HepG2 (cell line): ENCODE data around the gene CACHD1. TPM values are rescaled to one million over a fixed set of nuclear protein-coding genes. Genes with fewer than 3 reads are reported as not detected.

ENCODE experiments used
- ATAC-seq: fragments of 200-7000 bp; cut with Tn5 transposase; 3 replicates; pipeline ENCODE4 v1.9.1; 2020; ENCODE audit warnings: mild to moderate bottlenecking, moderate library complexity
- BruUV-seq: library from RNA; stranded (reverse); fragments of 400-500 nt; replicated peaks from 2 replicates; lab custom pipeline; 2021; lab: Mats Ljungman, UMichigan
- CTCF ChIA-PET: fragments of 300-600 bp; formaldehyde crosslinking; extraction: SDS; loops from one replicate; lab custom pipeline; 2021; ENCODE audit warnings: low total read pairs, inconsistent platforms, low intra/inter-chr PET ratio; lab: Yijun Ruan, JAX
- POLR2A ChIA-PET: fragments of 350-600 bp; sonication (Branson Sonifier 250); formaldehyde crosslinking; loops from one replicate; lab custom pipeline; 2020; ENCODE audit warnings: antibody characterized with exemption, inconsistent platforms; lab: Yijun Ruan, JAX
- DNase-seq: peaks from one replicate; pipeline ENCODE4 v3.0.0-alpha.2; 2015; ENCODE audit warnings: low spot score
- FAIRE-seq: peaks from 3 replicates; lab custom pipeline; 2011; peaks lifted over from hg19 to GRCh38; lab: Jason Lieb, UNC
- H2AFZ ChIP-seq: one replicate; pipeline ENCODE4 v1.6.1; 2011; ENCODE audit warnings: low read length, inconsistent platforms
- H3K27ac ChIP-seq: fragments of 300-600 bp; 3 replicates; pipeline ENCODE4 v1.8.0; 2011; ENCODE audit warnings: mixed run types, mild to moderate bottlenecking, mixed read lengths, low read length, inconsistent platforms; ENCODE audit not compliant: insufficient read depth; ENCODE audit errors: extremely low read length
- H3K27me3 ChIP-seq, 2 experiments: fragments of 200-600 bp in 1 of 2; 2 replicates in 1 of 2; 3 replicates in 1 of 2; pipeline versions ENCODE4 v1.6.0 to v1.8.0; 2011; ENCODE audit warnings: low read length in 2 of 2, mild to moderate bottlenecking in 2 of 2, moderate library complexity in 2 of 2, inconsistent platforms in 1 of 2; ENCODE audit not compliant: insufficient read depth in 2 of 2, control insufficient read depth in 1 of 2
- H3K36me3 ChIP-seq, 2 experiments: fragments of 200-600 bp in 1 of 2; replicated peaks in 1 of 2; 2 replicates in 1 of 2; 3 replicates in 1 of 2; pipeline versions ENCODE4 v1.5.1 to v1.8.0; 2011; ENCODE audit warnings: low read length in 2 of 2, inconsistent platforms in 1 of 2; ENCODE audit not compliant: insufficient read depth in 2 of 2, control insufficient read depth in 1 of 2
- H3K4me1 ChIP-seq: 2 replicates; pipeline ENCODE4 v1.5.1; 2012; ENCODE audit warnings: low read length, inconsistent platforms; ENCODE audit not compliant: insufficient read depth
- H3K4me2 ChIP-seq: 2 replicates; pipeline ENCODE4 v1.6.0; 2011; ENCODE audit warnings: low read depth, low read length, inconsistent platforms
- H3K4me3 ChIP-seq, 3 experiments: fragments of 200-600 bp in 1 of 3; sonication (generic), shearing (Covaris generic) in 1 of 3; replicated peaks in 1 of 3; 2 replicates each; pipeline ENCODE4 v1.5.1; 2011 to 2016; ENCODE audit warnings: low read length in 3 of 3, inconsistent platforms in 2 of 3, low read depth in 2 of 3, mild to moderate bottlenecking in 2 of 3, control low read depth in 1 of 3, mixed read lengths in 1 of 3; ENCODE audit not compliant: insufficient read depth in 1 of 3
- H3K79me2 ChIP-seq: one replicate; pipeline ENCODE4 v1.6.1; 2011; ENCODE audit warnings: low read length, inconsistent platforms; ENCODE audit not compliant: insufficient read depth
- H3K9ac ChIP-seq: 2 replicates; pipeline ENCODE4 v1.6.0; 2011; ENCODE audit warnings: mild to moderate bottlenecking, low read depth, low read length, inconsistent platforms; ENCODE audit not compliant: insufficient read depth
- H3K9me3 ChIP-seq: 2 replicates; pipeline ENCODE4 v1.5.1; 2012; ENCODE audit warnings: mild to moderate bottlenecking, low read length
- H4K20me1 ChIP-seq: 2 replicates; pipeline ENCODE4 v1.6.0; 2011; ENCODE audit warnings: inconsistent platforms, mild to moderate bottlenecking, low read length, moderate library complexity; ENCODE audit not compliant: insufficient read depth
- CREB1 ChIP-seq, 2 experiments: fragments of 450-650 bp in 1 of 2; IDR thresholded peaks; 2 replicates each; pipeline ENCODE4 v1.6.1; 2016 to 2017; ENCODE audit warnings: control low read depth in 1 of 2, mild to moderate bottlenecking in 1 of 2, missing compliant biosample characterization in 1 of 2, missing genetic modification characterization in 1 of 2
- FOXA1 ChIP-seq, 2 experiments: fragments of 450-650 bp in 1 of 2; sonication (generic) in 1 of 2; formaldehyde crosslinking in 1 of 2; IDR thresholded peaks; 2 replicates each; pipeline versions ENCODE4 v1.4.0 to v1.6.1; 2016 to 2020; ENCODE audit warnings: missing genetic modification reagents in 1 of 2
- FOXA3 ChIP-seq: IDR thresholded peaks from 2 replicates; pipeline ENCODE4 v1.6.1; 2016; ENCODE audit warnings: missing genetic modification reagents, missing compliant biosample characterization
- FOXJ3 ChIP-seq: sonication (generic); formaldehyde crosslinking; IDR thresholded peaks from 2 replicates; pipeline ENCODE4 v1.4.0; 2020; ENCODE audit warnings: missing genetic modification reagents, mild to moderate bottlenecking, borderline replicate concordance
- HNF1A ChIP-seq, 2 experiments: sonication (generic) in 1 of 2; formaldehyde crosslinking in 1 of 2; IDR thresholded peaks; 2 replicates each; pipeline versions ENCODE4 v1.4.0 to v1.6.1; 2016 to 2020; ENCODE audit warnings: borderline replicate concordance in 1 of 2, low read depth in 1 of 2, mild to moderate bottlenecking in 1 of 2, missing genetic modification reagents in 1 of 2
- JUNB ChIP-seq: sonication (generic); formaldehyde crosslinking; IDR thresholded peaks from 2 replicates; pipeline ENCODE4 v1.8.0; 2022; ENCODE audit warnings: missing genetic modification reagents, mild to moderate bottlenecking, borderline replicate concordance
- KDM6A ChIP-seq: IDR thresholded peaks from 2 replicates; pipeline ENCODE4 v1.6.1; 2016; ENCODE audit warnings: low read depth
- PATZ1 ChIP-seq: sonication (generic); formaldehyde crosslinking; IDR thresholded peaks from 2 replicates; pipeline ENCODE4 v1.4.0; 2020; ENCODE audit warnings: missing genetic modification reagents
- SOX6 ChIP-seq, 2 experiments: fragments of 450-650 bp in 1 of 2; sonication (generic) in 1 of 2; formaldehyde crosslinking in 1 of 2; IDR thresholded peaks; 2 replicates each; pipeline versions ENCODE4 v1.4.0 to v1.6.1; 2017 to 2020; ENCODE audit warnings: antibody characterized with exemption in 1 of 2, mild to moderate bottlenecking in 1 of 2, missing genetic modification reagents in 1 of 2
- ZNF644 ChIP-seq: IDR thresholded peaks from 2 replicates; pipeline ENCODE4 v1.6.1; 2016; ENCODE audit warnings: low read depth
- WGBS: methylation state at CpG from one replicate; pipeline ENCODE4 v1.1.6; 2017; ENCODE audit warnings: low lambda C conversion rate; 5-methylcytosine and 5-hydroxymethylcytosine counted together
- in situ Hi-C: cut with HindIII; loops from 2 replicates; pipeline ENCODE4 v1.10.0; 2017; ENCODE audit warnings: low pct_unique_long_range_greater_than_20kb; ENCODE audit not compliant: extremely low pct_ligation_motif_present
- intact Hi-C: fragments of 100-400 bp; cut with micrococcal nuclease; formaldehyde crosslinking; loops from one replicate; pipeline ENCODE4 v1.10.0; 2022; ENCODE audit not compliant: unreplicated experiment
- polyA plus RNA-seq, 8 experiments: library from polyadenylated mRNA; depleted of rRNA in 3 of 8; stranded (reverse) in 7 of 8; unstranded in 1 of 8; fragments of >200 nt; fragmentation: Illumina TruSeq in 4 of 8; extraction: Trizol in 4 of 8; gene quantifications; 2 replicates each; pipeline versions ENCODE4 v1.2.1 to v1.2.3, GENCODE V29; 2011 to 2016; ENCODE audit warnings: low read depth in 4 of 8, missing spikeins in 1 of 8, mixed read lengths in 1 of 8; ENCODE audit not compliant: insufficient read depth in 1 of 8
- total RNA-seq, 5 experiments: library from RNA; depleted of rRNA; stranded (reverse); fragments of >200 nt; fragmentation: Illumina TruSeq; extraction: Trizol; gene quantifications; 2 replicates each; pipeline ENCODE4 v1.2.3, GENCODE V29; 2016; ENCODE audit warnings: low read depth in 1 of 5
- TF ChIP-seq, protein P1 (sequence below), 2 experiments: IDR thresholded peaks; 2 replicates each; pipeline ENCODE4 v1.6.1; 2011 to 2012; ENCODE audit warnings: low read length in 2 of 2, borderline replicate concordance in 1 of 2, low read depth in 1 of 2, mild to moderate bottlenecking in 1 of 2, moderate library complexity in 1 of 2

Gene CACHD1
- total and polyA plus RNA-seq, 2 of the 13 experiments (the other 11 are each of a cell fraction or from before 2014, with no cell fraction given) = 0.11 TPM; not detected in 1

DNA sequence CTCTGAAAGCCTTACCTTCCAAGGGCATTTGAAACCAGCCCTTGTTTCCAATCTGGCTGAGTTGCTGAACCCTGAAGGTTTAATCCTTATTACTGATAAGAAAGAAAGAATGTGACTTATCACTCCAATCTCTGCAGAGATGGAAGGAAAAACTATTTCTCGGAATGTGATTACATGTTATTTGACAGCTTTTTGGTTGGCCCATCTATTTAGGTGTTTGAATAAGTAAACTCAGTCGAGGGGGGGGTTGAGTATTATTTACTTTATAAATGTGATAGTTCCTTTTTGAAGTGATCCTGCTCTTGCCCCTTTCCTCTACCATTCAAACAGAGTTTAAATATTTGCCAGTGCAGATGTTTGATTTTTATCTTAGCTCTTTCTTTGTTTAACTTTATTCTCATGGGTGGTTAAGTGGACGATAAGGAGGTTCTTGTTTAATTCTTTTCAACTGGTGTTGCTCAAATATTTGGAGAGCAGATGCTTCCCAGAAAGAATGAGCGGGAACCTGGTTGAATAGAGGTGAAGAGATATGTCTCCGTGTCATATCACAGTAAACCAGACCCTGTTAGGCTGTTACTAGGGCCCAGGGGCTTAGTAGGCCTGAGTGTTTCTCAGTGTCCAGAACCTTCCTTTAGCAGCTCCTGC is 126.1 kb downstream of the CACHD1 start:
- no peak overlapping the region for H3K27ac ChIP-seq
- no peak overlapping the region for H2AFZ ChIP-seq
- intact Hi-C loops = no loop called here
- peaks cover 15% of the 10 kb centered on the region for H3K4me1 ChIP-seq
- ATAC-seq = peak; percentile 63
- BruUV-seq = no TSS peak
- H3K4me3 ChIP-seq = no peak overlapping the region
- no peak overlapping the region for H3K4me2 ChIP-seq
- no peak overlapping the region for H3K9ac ChIP-seq
- no peaks in the 10 kb centered on the region for H4K20me1 ChIP-seq
- no peaks in the 10 kb centered on the region for H3K79me2 ChIP-seq
- CTCF ChIA-PET = no interaction called here
- WGBS = 1% methylated on average over 5 of the region's 5 CpGs
- peak; percentile 81 for DNase-seq
- peaks cover 3 to 48% of the 10 kb centered on the region in 2 experiments; a peak in 3 of 5 replicates for H3K27me3 ChIP-seq
- FAIRE-seq = peak; percentile 8
- H3K9me3 ChIP-seq = no peaks in the 10 kb centered on the region
- no peaks in the 10 kb centered on the region for H3K36me3 ChIP-seq
- in situ Hi-C loops = no loop called here
- POLR2A ChIA-PET = no interaction called here
- TF ChIP-seq JUNB (CRISPR knock-in tag) (no peak), PATZ1 (CRISPR knock-in tag) (peak; percentile 48; the same call in 1 of the 2 replicates), SOX6 (IDR thresholded peaks at IDR 0.05) (no peak), SOX6 (CRISPR knock-in tag; IDR thresholded peaks at IDR 0.05) (peak; percentile 70), FOXJ3 (CRISPR knock-in tag) (peak; percentile 28; the same call in 1 of the 2 replicates), CREB1 (IDR thresholded peaks at IDR 0.05) (no peak), CREB1 (CRISPR knock-in tag; IDR thresholded peaks at IDR 0.05) (0 out of 2 replicates have a peak, but pooled peaks have one; percentile 29), HNF1A (IDR thresholded peaks at IDR 0.05; ENCODE audit: low read depth) (no peak), HNF1A (CRISPR knock-in tag; IDR thresholded peaks at IDR 0.05; ENCODE audit: borderline replicate concordance) (peak; percentile 35; the same call in 1 of the 2 replicates), ZNF644 (CRISPR knock-in tag) (no peak), KDM6A (CRISPR knock-in tag) (no peak), FOXA1 (IDR thresholded peaks at IDR 0.05) (no peak), FOXA1 (CRISPR knock-in tag; IDR thresholded peaks at IDR 0.05) (peak; percentile 58), FOXA3 (CRISPR knock-in tag) (peak; percentile 26; the same call in 1 of the 2 replicates)
- TF ChIP-seq, protein P1, sequence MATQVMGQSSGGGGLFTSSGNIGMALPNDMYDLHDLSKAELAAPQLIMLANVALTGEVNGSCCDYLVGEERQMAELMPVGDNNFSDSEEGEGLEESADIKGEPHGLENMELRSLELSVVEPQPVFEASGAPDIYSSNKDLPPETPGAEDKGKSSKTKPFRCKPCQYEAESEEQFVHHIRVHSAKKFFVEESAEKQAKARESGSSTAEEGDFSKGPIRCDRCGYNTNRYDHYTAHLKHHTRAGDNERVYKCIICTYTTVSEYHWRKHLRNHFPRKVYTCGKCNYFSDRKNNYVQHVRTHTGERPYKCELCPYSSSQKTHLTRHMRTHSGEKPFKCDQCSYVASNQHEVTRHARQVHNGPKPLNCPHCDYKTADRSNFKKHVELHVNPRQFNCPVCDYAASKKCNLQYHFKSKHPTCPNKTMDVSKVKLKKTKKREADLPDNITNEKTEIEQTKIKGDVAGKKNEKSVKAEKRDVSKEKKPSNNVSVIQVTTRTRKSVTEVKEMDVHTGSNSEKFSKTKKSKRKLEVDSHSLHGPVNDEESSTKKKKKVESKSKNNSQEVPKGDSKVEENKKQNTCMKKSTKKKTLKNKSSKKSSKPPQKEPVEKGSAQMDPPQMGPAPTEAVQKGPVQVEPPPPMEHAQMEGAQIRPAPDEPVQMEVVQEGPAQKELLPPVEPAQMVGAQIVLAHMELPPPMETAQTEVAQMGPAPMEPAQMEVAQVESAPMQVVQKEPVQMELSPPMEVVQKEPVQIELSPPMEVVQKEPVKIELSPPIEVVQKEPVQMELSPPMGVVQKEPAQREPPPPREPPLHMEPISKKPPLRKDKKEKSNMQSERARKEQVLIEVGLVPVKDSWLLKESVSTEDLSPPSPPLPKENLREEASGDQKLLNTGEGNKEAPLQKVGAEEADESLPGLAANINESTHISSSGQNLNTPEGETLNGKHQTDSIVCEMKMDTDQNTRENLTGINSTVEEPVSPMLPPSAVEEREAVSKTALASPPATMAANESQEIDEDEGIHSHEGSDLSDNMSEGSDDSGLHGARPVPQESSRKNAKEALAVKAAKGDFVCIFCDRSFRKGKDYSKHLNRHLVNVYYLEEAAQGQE (IDR thresholded peaks at IDR 0.05; ENCODE audit: borderline replicate concordance in 1 of 2, low read depth in 1 of 2, low read length in 2 of 2) = no peak
